CD14-positive monocyte (primary cell): ENCODE data around the gene UNC5A. TPM values are rescaled to one million over a fixed set of nuclear protein-coding genes. Genes with fewer than 3 reads are reported as not detected.

Source experiments
- DNase-seq, 3 donors: peaks; one replicate each; pipeline ENCODE4 v3.0.0-alpha.2; 2011 to 2022
- H2AFZ ChIP-seq: 2 replicates; pipeline ENCODE4 v1.6.0; 2012; ENCODE audit warnings: mild to moderate bottlenecking, low read depth, low read length, inconsistent platforms; ENCODE audit not compliant: insufficient read depth, poor library complexity, severe bottlenecking
- H3K27ac ChIP-seq, 2 donors: 1 replicate in 1 of 2; 2 replicates in 1 of 2; pipeline ENCODE4 v1.5.1; 2012 to 2013; ENCODE audit warnings: low read length in 2 of 2, control low read depth in 1 of 2, inconsistent platforms in 1 of 2, low read depth in 1 of 2, mild to moderate bottlenecking in 1 of 2
- H3K27me3 ChIP-seq, 2 donors: one replicate each; pipeline versions ENCODE4 v1.6.0 to v1.6.1; 2011 to 2013; ENCODE audit warnings: low read length in 2 of 2; ENCODE audit not compliant: control insufficient read depth in 2 of 2, insufficient read depth in 2 of 2
- H3K36me3 ChIP-seq, 2 donors: replicated peaks in 1 of 2; 1 replicate in 1 of 2; 2 replicates in 1 of 2; pipeline versions ENCODE4 v1.5.1 to v1.6.1; 2012 to 2013; ENCODE audit warnings: low read length in 2 of 2, control low read depth in 1 of 2, inconsistent platforms in 1 of 2, mild to moderate bottlenecking in 1 of 2; ENCODE audit not compliant: insufficient read depth in 2 of 2, control insufficient read depth in 1 of 2
- H3K4me1 ChIP-seq, 2 donors: 1 replicate in 1 of 2; 2 replicates in 1 of 2; pipeline versions ENCODE4 v1.5.1 to v1.6.1; 2012 to 2013; ENCODE audit warnings: low read length in 2 of 2, control low read depth in 1 of 2, inconsistent platforms in 1 of 2, mild to moderate bottlenecking in 1 of 2, moderate library complexity in 1 of 2; ENCODE audit not compliant: insufficient read depth in 2 of 2, control insufficient read depth in 1 of 2
- H3K4me2 ChIP-seq: replicated peaks from 2 replicates; pipeline ENCODE3; 2012; ENCODE audit warnings: low read length, moderate library complexity, mild to moderate bottlenecking; ENCODE audit not compliant: poor library complexity, severe bottlenecking; ENCODE audit errors: extremely low read depth
- H3K4me3 ChIP-seq, 3 experiments: fragments of 200-600 bp in 1 of 3; sonication (generic) in 1 of 3; replicated peaks in 1 of 3; 1 replicate in 2 of 3; 2 replicates in 1 of 3; pipeline ENCODE4 v1.5.1; 2011 to 2013; ENCODE audit warnings: low read length in 3 of 3, mild to moderate bottlenecking in 3 of 3, control low read depth in 2 of 3, low read depth in 2 of 3, inconsistent platforms in 1 of 3, moderate library complexity in 1 of 3
- H3K79me2 ChIP-seq: 2 replicates; pipeline ENCODE4 v1.6.0; 2012; ENCODE audit warnings: mild to moderate bottlenecking, control low read depth, inconsistent platforms, low read length, moderate library complexity; ENCODE audit not compliant: insufficient read depth
- H3K9ac ChIP-seq: 2 replicates; pipeline ENCODE4 v1.6.0; 2017; ENCODE audit warnings: low read length, mild to moderate bottlenecking; ENCODE audit not compliant: insufficient read depth, poor library complexity, severe bottlenecking
- H3K9me3 ChIP-seq, 2 donors: replicated peaks in 1 of 2; 1 replicate in 1 of 2; 2 replicates in 1 of 2; pipeline versions ENCODE4 v1.5.1 to v1.6.1; 2012 to 2013; ENCODE audit warnings: low read length in 2 of 2, control low read depth in 1 of 2; ENCODE audit not compliant: control insufficient read depth in 1 of 2, insufficient read depth in 1 of 2
- H4K20me1 ChIP-seq: 2 replicates; pipeline ENCODE4 v1.6.0; 2012; ENCODE audit warnings: mild to moderate bottlenecking, low read length, control low read depth, moderate library complexity; ENCODE audit not compliant: insufficient read depth
- H3K27ac Mint-ChIP-seq, 7 donors: one replicate each; pipeline ENCODE4 v1.8.0; 2020; ENCODE audit warnings: mild to moderate bottlenecking in 7 of 7, mixed read lengths in 7 of 7, moderate library complexity in 6 of 7, inconsistent platforms in 2 of 7
- H3K27me3 Mint-ChIP-seq, 3 donors: one replicate each; pipeline ENCODE4 v1.8.0; 2021 to 2022; ENCODE audit warnings: low read depth in 3 of 3, mild to moderate bottlenecking in 3 of 3, mixed read lengths in 3 of 3, moderate library complexity in 3 of 3, inconsistent platforms in 1 of 3
- H3K36me3 Mint-ChIP-seq, 2 donors: one replicate each; pipeline ENCODE4 v1.8.0; 2020; ENCODE audit warnings: mixed read lengths in 2 of 2, inconsistent platforms in 1 of 2, mild to moderate bottlenecking in 1 of 2
- H3K4me1 Mint-ChIP-seq: one replicate; pipeline ENCODE4 v1.8.0; 2020; ENCODE audit warnings: mild to moderate bottlenecking, mixed read lengths
- H3K4me3 Mint-ChIP-seq, 2 donors: one replicate each; pipeline ENCODE4 v1.8.0; 2020; ENCODE audit warnings: mild to moderate bottlenecking in 2 of 2, mixed read lengths in 2 of 2, moderate library complexity in 1 of 2
- H3K9me3 Mint-ChIP-seq, 7 donors: one replicate each; pipeline ENCODE4 v1.8.0; 2020 to 2022; ENCODE audit warnings: mixed read lengths in 7 of 7, mild to moderate bottlenecking in 6 of 7, moderate library complexity in 6 of 7, inconsistent platforms in 2 of 7
- WGBS: methylation state at CpG from one replicate; pipeline ENCODE4 v1.1.5; 2013; ENCODE audit warnings: missing lambda C conversion rate; ENCODE audit not compliant: insufficient coverage; 5-methylcytosine and 5-hydroxymethylcytosine counted together
- intact Hi-C, 2 donors: fragments of 100-400 bp; cut with micrococcal nuclease; formaldehyde crosslinking; loops; one replicate each; pipeline versions ENCODE4 v1.15.0 to v1.15.1; 2023
- polyA plus RNA-seq, 3 donors: library from polyadenylated mRNA; depleted of rRNA in 1 of 3; unstranded in 2 of 3; stranded (reverse) in 1 of 3; fragments of 300-500 nt in 2 of 3; fragments of >200 nt in 1 of 3; fragmentation: Illumina TruSeq in 2 of 3; gene quantifications; 1 replicate in 2 of 3; 2 replicates in 1 of 3; pipeline ENCODE4 v1.2.3, GENCODE V29; 2012 to 2021
- TF ChIP-seq, protein P1 (sequence below): fragments of 200-600 bp; IDR thresholded peaks from one replicate; pipeline ENCODE4 v1.8.0; 2022; ENCODE audit warnings: antibody characterized with exemption, mild to moderate bottlenecking

Gene UNC5A
- polyA plus RNA-seq, 3 donors: 0.03 to 0.07 TPM; not detected in 1

DNA sequence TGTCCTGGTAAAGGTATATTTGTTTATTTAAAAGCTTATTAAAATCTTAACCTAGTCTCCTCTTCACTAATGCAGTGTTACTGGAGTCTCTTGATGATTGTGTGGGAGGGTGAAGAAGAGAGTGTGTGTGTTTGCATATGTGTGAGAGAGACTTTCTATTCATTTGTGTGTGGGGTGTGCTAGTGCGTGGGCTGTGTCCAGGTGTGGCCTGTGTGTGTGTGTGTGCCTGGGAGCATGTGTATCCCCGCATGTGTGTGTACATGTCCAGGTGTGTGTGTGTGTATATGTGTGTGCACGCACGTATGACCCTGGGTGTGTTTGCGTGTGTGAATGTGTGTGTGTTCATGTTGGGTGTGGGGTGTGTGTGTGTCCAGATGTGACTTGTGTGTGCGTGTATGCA is 10.3 kb upstream of the UNC5A start:
- DNase-seq: no peak
- H3K9ac ChIP-seq: no peak overlapping the region
- no peaks in the 10 kb centered on the region for H4K20me1 ChIP-seq
- H3K27me3 ChIP-seq: peaks cover 0 to 13% of the 10 kb centered on the region in 2 donors
- Mint-ChIP-seq H3K9me3 (peaks cover 0 to 2% (median 0%) of the 10 kb centered on the region in 7 donors), H3K4me3 (no peak overlapping the region), H3K27ac (no peak overlapping the region), H3K36me3 (no peaks in the 10 kb centered on the region), H3K27me3 (peaks cover 16 to 33% (median 28%) of the 10 kb centered on the region in 3 donors), H3K4me1 (no peaks in the 10 kb centered on the region)
- intact Hi-C loops: no loop called here
- TF ChIP-seq, protein P1, sequence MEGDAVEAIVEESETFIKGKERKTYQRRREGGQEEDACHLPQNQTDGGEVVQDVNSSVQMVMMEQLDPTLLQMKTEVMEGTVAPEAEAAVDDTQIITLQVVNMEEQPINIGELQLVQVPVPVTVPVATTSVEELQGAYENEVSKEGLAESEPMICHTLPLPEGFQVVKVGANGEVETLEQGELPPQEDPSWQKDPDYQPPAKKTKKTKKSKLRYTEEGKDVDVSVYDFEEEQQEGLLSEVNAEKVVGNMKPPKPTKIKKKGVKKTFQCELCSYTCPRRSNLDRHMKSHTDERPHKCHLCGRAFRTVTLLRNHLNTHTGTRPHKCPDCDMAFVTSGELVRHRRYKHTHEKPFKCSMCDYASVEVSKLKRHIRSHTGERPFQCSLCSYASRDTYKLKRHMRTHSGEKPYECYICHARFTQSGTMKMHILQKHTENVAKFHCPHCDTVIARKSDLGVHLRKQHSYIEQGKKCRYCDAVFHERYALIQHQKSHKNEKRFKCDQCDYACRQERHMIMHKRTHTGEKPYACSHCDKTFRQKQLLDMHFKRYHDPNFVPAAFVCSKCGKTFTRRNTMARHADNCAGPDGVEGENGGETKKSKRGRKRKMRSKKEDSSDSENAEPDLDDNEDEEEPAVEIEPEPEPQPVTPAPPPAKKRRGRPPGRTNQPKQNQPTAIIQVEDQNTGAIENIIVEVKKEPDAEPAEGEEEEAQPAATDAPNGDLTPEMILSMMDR: no peak
- H3K36me3 ChIP-seq: no peaks in the 10 kb centered on the region
- no peak overlapping the region for H3K4me2 ChIP-seq
- no peaks in the 10 kb centered on the region for H3K79me2 ChIP-seq
- no peak overlapping the region for H3K27ac ChIP-seq
- H3K4me3 ChIP-seq: no peak overlapping the region
- H2AFZ ChIP-seq: no peak overlapping the region
- 96% methylated on average over 6 of the region's 6 CpGs for WGBS
- H3K9me3 ChIP-seq: no peaks in the 10 kb centered on the region
- H3K4me1 ChIP-seq: no peaks in the 10 kb centered on the region

DNA sequence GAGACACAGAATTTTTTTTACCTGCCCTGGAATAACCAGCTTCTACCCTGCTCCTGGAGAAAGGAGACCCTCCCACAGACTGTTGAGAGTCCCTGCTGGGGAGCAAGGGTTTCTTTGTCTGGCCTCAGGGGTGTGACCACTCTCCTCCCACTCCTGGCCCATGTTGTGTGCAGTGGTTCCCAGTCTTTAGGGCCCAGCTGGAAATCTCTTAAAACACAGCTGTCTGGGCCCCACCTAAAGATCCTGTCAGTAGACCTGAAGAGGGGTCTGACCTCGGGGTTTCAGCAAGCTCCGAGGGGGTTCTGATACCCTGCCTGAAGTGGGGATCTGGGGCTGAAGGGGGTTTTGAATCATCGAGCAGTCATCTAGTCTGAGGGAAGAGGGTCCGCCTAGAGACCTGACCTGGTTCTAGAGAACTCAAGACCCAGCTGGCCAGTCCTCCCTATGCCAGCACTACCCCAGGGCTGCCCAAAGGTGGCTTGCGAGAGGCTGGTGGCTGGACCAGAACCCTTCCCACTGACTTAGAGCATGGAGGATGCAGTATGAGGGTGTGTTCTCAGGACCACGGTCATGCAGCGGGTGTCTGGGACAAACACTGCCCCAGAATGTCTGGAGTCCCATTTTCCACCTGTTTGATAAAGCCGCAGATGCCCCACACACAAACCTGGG is 8.1 kb upstream of the UNC5A start:
- Histone ChIP-seq H3K4me1 (no peaks in the 10 kb centered on the region), H3K9me3 (no peaks in the 10 kb centered on the region), H3K27ac (no peak overlapping the region), H3K9ac (no peak overlapping the region), H4K20me1 (no peaks in the 10 kb centered on the region), H2AFZ (no peak overlapping the region), H3K4me2 (no peak overlapping the region), H3K36me3 (no peaks in the 10 kb centered on the region), H3K4me3 (no peak overlapping the region), H3K27me3 (peaks cover 0 to 9% of the 10 kb centered on the region in 2 donors), H3K79me2 (no peaks in the 10 kb centered on the region)
- H3K27me3 Mint-ChIP-seq: peaks cover 13 to 31% (median 22%) of the 10 kb centered on the region in 3 donors
- WGBS: 100% methylated on average over 2 of the region's 8 CpGs
- H3K27ac Mint-ChIP-seq: no peak overlapping the region
- H3K9me3 Mint-ChIP-seq: peaks cover 0 to 2% (median 0%) of the 10 kb centered on the region in 7 donors
- TF ChIP-seq, protein P1: no peak
- no peaks in the 10 kb centered on the region for H3K36me3 Mint-ChIP-seq
- H3K4me3 Mint-ChIP-seq: no peak overlapping the region
- intact Hi-C loops: no loop called here
- H3K4me1 Mint-ChIP-seq: no peaks in the 10 kb centered on the region
- no peak for DNase-seq
